K562 (cell line): ENCODE data around the gene SOCS6. TPM values are rescaled to one million over a fixed set of nuclear protein-coding genes. Genes with fewer than 3 reads are reported as not detected.

ENCODE experiments used
- ATAC-seq: fragments of 200-7000 bp; cut with Tn5 transposase; 3 replicates; pipeline ENCODE4 v1.9.1; 2020; ENCODE audit warnings: moderate library complexity
- BruUV-seq: library from RNA; stranded (reverse); fragments of 400-500 nt; replicated peaks from 2 replicates; lab custom pipeline; 2021; lab: Mats Ljungman, UMichigan
- CTCF ChIA-PET: fragments of 300-600 bp; formaldehyde crosslinking; extraction: SDS; loops from one replicate; lab custom pipeline; 2021; ENCODE audit warnings: low intra/inter-chr PET ratio; lab: Yijun Ruan, JAX
- POLR2A ChIA-PET: fragments of 300-600, 350-650 bp; sonication (Branson Sonifier 250); formaldehyde crosslinking; extraction: SDS; loops from one replicate; lab custom pipeline; 2021; ENCODE audit warnings: antibody characterized with exemption, inconsistent platforms; lab: Yijun Ruan, JAX
- DNase-seq, 4 experiments: peaks; one replicate each; pipeline versions ENCODE4 v3.0.0 to v3.0.0-alpha.2; 2011 to 2018; ENCODE audit warnings: low spot score in 3 of 4, mixed read lengths in 3 of 4; ENCODE audit errors: extremely low read depth in 1 of 4
- FAIRE-seq: peaks from 2 replicates; lab custom pipeline; 2011; peaks lifted over from hg19 to GRCh38; lab: Jason Lieb, UNC
- H2AFZ ChIP-seq: 2 replicates; pipeline ENCODE4 v1.6.0; 2011; ENCODE audit warnings: low read depth, low read length, control low read depth, inconsistent platforms
- H3K27ac ChIP-seq: fragments of 200-600 bp; 3 replicates; pipeline ENCODE4 v1.8.0; 2011; ENCODE audit warnings: low read depth, mild to moderate bottlenecking, control low read depth, inconsistent platforms, low read length, moderate library complexity, mixed read lengths; ENCODE audit errors: extremely low read depth
- H3K27me3 ChIP-seq, 2 experiments: fragments of 300-600 bp in 1 of 2; 2 replicates in 1 of 2; 3 replicates in 1 of 2; pipeline versions ENCODE4 v1.6.0 to v1.8.0; 2011; ENCODE audit warnings: inconsistent platforms in 2 of 2, low read length in 2 of 2, mild to moderate bottlenecking in 1 of 2, mixed read lengths in 1 of 2, moderate library complexity in 1 of 2; ENCODE audit not compliant: control insufficient read depth in 2 of 2, insufficient read depth in 2 of 2
- H3K36me3 ChIP-seq: fragments of 300-600 bp; 3 replicates; pipeline ENCODE4 v1.8.0; 2011; ENCODE audit warnings: mild to moderate bottlenecking, low read length, inconsistent platforms; ENCODE audit not compliant: control insufficient read depth, insufficient read depth
- H3K4me1 ChIP-seq, 2 experiments: fragments of 200-600 bp in 1 of 2; replicated peaks in 1 of 2; 2 replicates in 1 of 2; 3 replicates in 1 of 2; pipeline versions ENCODE4 v1.5.1 to v1.8.0; 2011; ENCODE audit warnings: inconsistent platforms in 2 of 2, low read length in 2 of 2, mild to moderate bottlenecking in 1 of 2, mixed read lengths in 1 of 2, moderate library complexity in 1 of 2; ENCODE audit not compliant: control insufficient read depth in 2 of 2, insufficient read depth in 2 of 2
- H3K4me2 ChIP-seq: 2 replicates; pipeline ENCODE4 v1.6.1; 2011; ENCODE audit warnings: low read length, control low read depth, inconsistent platforms, mixed read lengths; ENCODE audit not compliant: insufficient read depth
- H3K4me3 ChIP-seq: fragments of 200-600 bp; sonication (generic), shearing (Covaris generic); 2 replicates; pipeline ENCODE4 v1.5.1; 2016; ENCODE audit warnings: control low read depth, inconsistent platforms
- H3K79me2 ChIP-seq: fragments of 200-600 bp; 3 replicates; pipeline ENCODE4 v1.8.0; 2011; ENCODE audit warnings: low read length, inconsistent platforms; ENCODE audit not compliant: control insufficient read depth, insufficient read depth
- H3K9ac ChIP-seq, 2 experiments: 2 replicates each; pipeline versions ENCODE4 v1.6.0 to v1.6.1; 2011; ENCODE audit warnings: low read depth in 2 of 2, low read length in 2 of 2, control low read depth in 1 of 2, inconsistent platforms in 1 of 2, mild to moderate bottlenecking in 1 of 2, mixed read lengths in 1 of 2; ENCODE audit not compliant: insufficient read depth in 1 of 2
- H3K9me1 ChIP-seq: one replicate; pipeline ENCODE4 v1.6.0; 2011; ENCODE audit warnings: inconsistent platforms, mild to moderate bottlenecking, low read length, moderate library complexity; ENCODE audit not compliant: control insufficient read depth, insufficient read depth
- H3K9me3 ChIP-seq: replicated peaks from 2 replicates; pipeline ENCODE4 v1.5.1; 2011; ENCODE audit warnings: low read depth, low read length, inconsistent platforms; ENCODE audit not compliant: control insufficient read depth, insufficient read depth
- H4K20me1 ChIP-seq: replicated peaks from 2 replicates; pipeline ENCODE4 v1.6.1; 2011; ENCODE audit warnings: low read length, inconsistent platforms, mixed read lengths; ENCODE audit not compliant: control insufficient read depth, insufficient read depth
- CHD1 ChIP-seq: fragments of 200-600 bp; sonication (generic); IDR thresholded peaks from one replicate; pipeline ENCODE4 v1.6.1; 2012; ENCODE audit warnings: mild to moderate bottlenecking, moderate library complexity, low read length, inconsistent platforms
- CREB1 ChIP-seq, 2 experiments: sonication (generic) in 1 of 2; formaldehyde crosslinking in 1 of 2; IDR thresholded peaks; 2 replicates each; pipeline versions ENCODE4 v1.6.1 to v1.8.0; 2012 to 2022; ENCODE audit warnings: inconsistent platforms in 1 of 2, mild to moderate bottlenecking in 1 of 2, missing genetic modification reagents in 1 of 2, moderate library complexity in 1 of 2
- GTF2E2 ChIP-seq: fragments of 200-800 bp; sonication (Bioruptor generic); IDR thresholded peaks from 2 replicates; pipeline ENCODE4 v1.6.1; 2016; ENCODE audit warnings: missing genetic modification characterization, missing compliant biosample characterization
- NKRF ChIP-seq: fragments of 450-650 bp; IDR thresholded peaks from 2 replicates; pipeline ENCODE4 v1.6.1; 2016; ENCODE audit warnings: borderline replicate concordance
- WGBS: fragments of 100-300 bp; shearing (Covaris generic); methylation state at CpG from one replicate; pipeline ENCODE4 v1.1.6; 2016; ENCODE audit warnings: low coverage, mixed read lengths; ENCODE audit not compliant: insufficient coverage; ENCODE audit errors: missing lambda C conversion rate; 5-methylcytosine and 5-hydroxymethylcytosine counted together
- in situ Hi-C: fragments of 300-500 bp; cut with MboI; formaldehyde crosslinking; loops from 4 replicates; pipeline ENCODE4 v1.15.0; 2018; ENCODE audit warnings: inconsistent platforms, mixed read lengths
- intact Hi-C: fragments of 100-400 bp; cut with micrococcal nuclease; formaldehyde crosslinking; loops from 2 replicates; pipeline ENCODE4 v1.14.2; 2022
- polyA plus RNA-seq, 8 experiments: library from polyadenylated mRNA; depleted of rRNA in 4 of 8; stranded (reverse) in 5 of 8; unstranded in 3 of 8; fragments of >200 nt; fragmentation: Nextera tagmentation in 2 of 8; fragmentation: Illumina TruSeq in 1 of 8; extraction: Ambion mirVana in 2 of 8; extraction: Trizol in 1 of 8; gene quantifications; 2 replicates each; pipeline versions ENCODE4 v1.2.1 to v1.2.3, GENCODE V29; 2011 to 2014; ENCODE audit warnings: inconsistent platforms in 1 of 8, missing spikeins in 1 of 8
- total RNA-seq, 7 experiments: library from RNA; depleted of rRNA in 6 of 7; stranded (reverse); fragments of >200 nt in 6 of 7; fragmentation: Illumina TruSeq in 2 of 7; extraction: Trizol in 2 of 7; gene quantifications; 2 replicates each; pipeline versions ENCODE4 v1.2.1 to v1.2.3, GENCODE V29; 2011 to 2021; ENCODE audit warnings: low replicate concordance in 1 of 7

Gene SOCS6
- total and polyA plus RNA-seq, 9 of the 15 experiments (the other 6 are each of a cell fraction or from before 2014, with no cell fraction given) = 2.5 to 7.1 (median 5.6) TPM

GRCh38 chr18:70260683-70261082 is 28.2 kb upstream of the SOCS6 start:
- ChIA-PET POLR2A (no interaction called here), CTCF (no interaction called here)
- no peaks in the 10 kb centered on the region for H3K36me3 ChIP-seq
- no peaks in the 10 kb centered on the region for H4K20me1 ChIP-seq
- H3K4me1 ChIP-seq = no peaks in the 10 kb centered on the region; a peak in 1 of 5 replicates
- TF ChIP-seq CHD1 (no peak), GTF2E2 (tag) (no peak), NKRF (no peak), CREB1 (IDR thresholded peaks at IDR 0.05) (no peak), CREB1 (CRISPR knock-in tag; IDR thresholded peaks at IDR 0.05) (no peak)
- FAIRE-seq = no peak
- H3K4me2 ChIP-seq = no peak overlapping the region
- no peaks in the 10 kb centered on the region for H3K79me2 ChIP-seq
- BruUV-seq = no TSS peak
- no peak for DNase-seq
- WGBS = 3% methylated on average over 6 of the region's 6 CpGs
- intact Hi-C loops (no loop called here), in situ Hi-C loops (no loop called here)
- H2AFZ ChIP-seq = 0 out of 2 replicates have a peak overlapping the region, but pooled peaks have one; percentile 59
- no peak for ATAC-seq
- H3K9me1 ChIP-seq = no peaks in the 10 kb centered on the region
- H3K27me3 ChIP-seq = no peaks in the 10 kb centered on the region; a peak in 1 of 5 replicates
- no peaks in the 10 kb centered on the region for H3K9me3 ChIP-seq
- H3K27ac ChIP-seq = no peak overlapping the region
- H3K4me3 ChIP-seq = no peak overlapping the region
- no peak overlapping the region for H3K9ac ChIP-seq
